B cell (primary cell): ENCODE results near the gene PDGFA. TPM values are rescaled to one million over a fixed set of nuclear protein-coding genes. Genes with fewer than 3 reads are reported as not detected.

Source experiments
- ATAC-seq: fragments of 200-7000 bp; cut with Tn5 transposase; one replicate; pipeline ENCODE4 v1.10.0; 2021; ENCODE audit warnings: low read depth, mild to moderate bottlenecking, moderate number of reproducible peaks, moderate library complexity
- CTCF ChIA-PET: fragments of 350-600 bp; sonication (Branson Sonifier 250); formaldehyde crosslinking; loops from one replicate; lab custom pipeline; 2021; ENCODE audit warnings: antibody characterized with exemption, inconsistent platforms; lab: Charles Lee
- POLR2A ChIA-PET: fragments of 350-600 bp; sonication (Branson Sonifier 250); formaldehyde crosslinking; loops from one replicate; lab custom pipeline; 2021; ENCODE audit warnings: antibody characterized with exemption; lab: Charles Lee
- DNase-seq: peaks from one replicate; pipeline ENCODE4 v3.0.0; 2013
- H2AFZ ChIP-seq: 2 replicates; pipeline ENCODE4 v1.6.1; 2012; ENCODE audit warnings: mild to moderate bottlenecking, low read depth, low read length; ENCODE audit not compliant: insufficient read depth, poor library complexity, severe bottlenecking
- H3K27ac ChIP-seq, 2 donors: 1 replicate in 1 of 2; 2 replicates in 1 of 2; pipeline ENCODE4 v1.5.1; 2012 to 2013; ENCODE audit warnings: low read length in 2 of 2, mild to moderate bottlenecking in 2 of 2, moderate library complexity in 1 of 2
- H3K27me3 ChIP-seq, 4 experiments: fragments of 200-600 bp in 1 of 4; sonication (generic) in 1 of 4; replicated peaks in 1 of 4; 1 replicate in 2 of 4; 2 replicates in 2 of 4; pipeline versions ENCODE4 v1.6.1 to v1.7.0; 2013 to 2016; ENCODE audit warnings: low read length in 3 of 4, mild to moderate bottlenecking in 2 of 4, mixed read lengths in 1 of 4, moderate library complexity in 1 of 4; ENCODE audit not compliant: insufficient read depth in 4 of 4, control insufficient read depth in 3 of 4; ENCODE audit errors: control extremely low read depth in 1 of 4
- H3K36me3 ChIP-seq, 2 experiments: replicated peaks in 1 of 2; 1 replicate in 1 of 2; 2 replicates in 1 of 2; pipeline versions ENCODE4 v1.6.1 to v1.7.1; 2013; ENCODE audit warnings: low read length in 1 of 2; ENCODE audit not compliant: insufficient read depth in 2 of 2, control insufficient read depth in 1 of 2; ENCODE audit errors: control extremely low read depth in 1 of 2, extremely low read depth in 1 of 2
- H3K4me1 ChIP-seq, 2 donors: fragments of 200-600 bp in 1 of 2; sonication (generic) in 1 of 2; 1 replicate in 1 of 2; 2 replicates in 1 of 2; pipeline versions ENCODE4 v1.5.1 to v1.6.1; 2013 to 2017; ENCODE audit warnings: low read length in 2 of 2; ENCODE audit not compliant: control insufficient read depth in 2 of 2, insufficient read depth in 2 of 2
- H3K4me2 ChIP-seq: replicated peaks from 2 replicates; pipeline ENCODE3; 2012; ENCODE audit warnings: mild to moderate bottlenecking, low read depth, low read length; ENCODE audit not compliant: poor library complexity, severe bottlenecking
- H3K4me3 ChIP-seq, 5 experiments: fragments of 200-600 bp in 1 of 5; sonication (generic) in 1 of 5; 1 replicate in 3 of 5; 2 replicates in 2 of 5; pipeline versions ENCODE4 v1.5.1 to v1.7.0; 2011 to 2016; ENCODE audit warnings: low read length in 4 of 5, mild to moderate bottlenecking in 4 of 5, low read depth in 2 of 5, control low read depth in 1 of 5, moderate library complexity in 1 of 5; ENCODE audit not compliant: insufficient read depth in 1 of 5; ENCODE audit errors: control extremely low read depth in 1 of 5, extremely low read depth in 1 of 5
- H3K79me2 ChIP-seq: fragments of 200-600 bp; sonication (generic); one replicate; pipeline ENCODE4 v1.6.0; 2016; ENCODE audit warnings: low read length; ENCODE audit not compliant: control insufficient read depth, insufficient read depth
- H3K9ac ChIP-seq: fragments of 200-600 bp; sonication (generic); 2 replicates; pipeline ENCODE4 v1.6.1; 2017; ENCODE audit warnings: mild to moderate bottlenecking, low read length, moderate library complexity
- H3K9me3 ChIP-seq, 3 donors: one replicate each; pipeline versions ENCODE4 v1.6.1 to v1.7.1; 2013; ENCODE audit warnings: low read length in 2 of 3; ENCODE audit not compliant: control insufficient read depth in 2 of 3, insufficient read depth in 1 of 3; ENCODE audit errors: control extremely low read depth in 1 of 3
- H4K20me1 ChIP-seq: 2 replicates; pipeline ENCODE4 v1.6.0; 2012; ENCODE audit warnings: mild to moderate bottlenecking, low read length; ENCODE audit not compliant: insufficient read depth, control insufficient read depth, poor library complexity, severe bottlenecking
- H3K27ac Mint-ChIP-seq: one replicate; pipeline ENCODE4 v1.8.0; 2021; ENCODE audit warnings: mixed read lengths
- H3K27me3 Mint-ChIP-seq: one replicate; pipeline ENCODE4 v1.8.0; 2021; ENCODE audit warnings: mixed read lengths
- H3K4me1 Mint-ChIP-seq: one replicate; pipeline ENCODE4 v1.8.0; 2021; ENCODE audit warnings: mixed read lengths
- H3K4me3 Mint-ChIP-seq: one replicate; pipeline ENCODE4 v1.8.0; 2021; ENCODE audit warnings: mixed read lengths
- H3K9me3 Mint-ChIP-seq: one replicate; pipeline ENCODE4 v1.8.0; 2022; ENCODE audit warnings: mixed read lengths; ENCODE audit not compliant: insufficient read depth
- EZH2 ChIP-seq: IDR thresholded peaks from 2 replicates; pipeline ENCODE4 v1.6.1; 2012; ENCODE audit warnings: borderline replicate concordance, low read depth, mild to moderate bottlenecking, moderate library complexity, low read length; ENCODE audit not compliant: insufficient read depth, poor library complexity, severe bottlenecking
- whole genome bisulfite sequencing: methylation state at CpG from one replicate; pipeline ENCODE4 v1.1.5; 2013; ENCODE audit warnings: missing lambda C conversion rate; ENCODE audit not compliant: insufficient coverage; 5-methylcytosine and 5-hydroxymethylcytosine counted together
- intact Hi-C: fragments of 100-400 bp; cut with micrococcal nuclease; formaldehyde crosslinking; loops from one replicate; pipeline ENCODE4 v1.10.0; 2022
- polyA plus RNA-seq: library from polyadenylated mRNA; depleted of rRNA; stranded (reverse); fragments of >200 nt; gene quantifications from 2 replicates; pipeline ENCODE4 v1.2.3, GENCODE V29; 2012
- total RNA-seq, 2 donors: library from RNA; stranded (reverse); fragments of 120-200 nt in 1 of 2; gene quantifications; 1 replicate in 1 of 2; 2 replicates in 1 of 2; pipeline versions ENCODE4 v1.2.3 to v1.2.4, GENCODE V29; 2013 to 2022
- TF ChIP-seq, protein P1 (sequence below): fragments of 200-600 bp; IDR thresholded peaks from one replicate; pipeline ENCODE4 v1.8.0; 2022; ENCODE audit warnings: antibody characterized with exemption, mild to moderate bottlenecking

Gene PDGFA
- total and polyA plus RNA-seq, 2 donors (not counting 1 experiment from before 2014, with no cell fraction given), result 0.36 to 1.5 TPM

DNA sequence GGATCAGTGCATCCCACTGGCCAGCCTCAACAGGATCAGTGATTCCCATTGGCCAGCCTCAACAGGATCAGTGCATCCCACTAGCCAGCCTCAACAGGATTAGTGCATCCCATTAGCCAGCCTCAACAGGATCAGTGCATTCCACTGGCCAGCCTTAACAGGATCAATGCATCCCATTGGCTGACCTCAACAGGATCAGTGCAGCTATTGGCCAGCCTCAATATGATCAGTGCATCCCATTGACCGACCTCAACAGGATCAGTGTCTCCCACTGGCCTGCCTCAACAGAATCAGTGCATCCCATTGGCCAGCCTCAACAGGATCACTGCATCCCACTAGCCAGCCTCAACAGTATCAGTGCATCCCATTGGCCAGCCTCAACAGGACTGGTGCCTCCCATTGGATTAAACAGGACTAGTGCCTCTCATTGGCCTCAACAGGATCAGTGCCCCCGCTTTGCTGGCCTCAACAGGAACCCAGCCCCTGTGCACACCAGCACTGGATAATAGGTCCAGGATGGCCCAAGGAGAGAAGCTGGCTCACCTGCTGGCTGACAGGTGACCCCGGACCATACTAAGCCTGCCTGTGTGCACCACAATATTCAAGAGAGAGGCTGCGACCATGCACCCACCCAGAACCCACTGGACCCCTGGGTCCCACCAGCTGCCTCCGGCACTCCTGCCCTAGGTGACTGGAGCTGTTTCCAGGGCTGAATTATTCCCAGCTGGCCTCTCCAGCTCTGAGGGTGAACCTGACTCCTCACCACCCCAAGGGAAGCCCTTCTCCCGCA, 59.9 kb downstream of the PDGFA start:
- Mint-ChIP-seq H3K27me3 (peaks cover 3% of the 10 kb centered on the region), H3K9me3 (no peaks in the 10 kb centered on the region), H3K4me1 (no peaks in the 10 kb centered on the region), H3K4me3 (no peak overlapping the region), H3K27ac (no peak overlapping the region)
- H2AFZ ChIP-seq, result no peak overlapping the region
- peaks cover 0 to 3% (median 0%) of the 10 kb centered on the region in 4 experiments for H3K27me3 ChIP-seq
- H3K27ac ChIP-seq, result no peak overlapping the region
- no peaks in the 10 kb centered on the region for H3K79me2 ChIP-seq
- no peak for TF ChIP-seq EZH2
- TF ChIP-seq, protein P1, sequence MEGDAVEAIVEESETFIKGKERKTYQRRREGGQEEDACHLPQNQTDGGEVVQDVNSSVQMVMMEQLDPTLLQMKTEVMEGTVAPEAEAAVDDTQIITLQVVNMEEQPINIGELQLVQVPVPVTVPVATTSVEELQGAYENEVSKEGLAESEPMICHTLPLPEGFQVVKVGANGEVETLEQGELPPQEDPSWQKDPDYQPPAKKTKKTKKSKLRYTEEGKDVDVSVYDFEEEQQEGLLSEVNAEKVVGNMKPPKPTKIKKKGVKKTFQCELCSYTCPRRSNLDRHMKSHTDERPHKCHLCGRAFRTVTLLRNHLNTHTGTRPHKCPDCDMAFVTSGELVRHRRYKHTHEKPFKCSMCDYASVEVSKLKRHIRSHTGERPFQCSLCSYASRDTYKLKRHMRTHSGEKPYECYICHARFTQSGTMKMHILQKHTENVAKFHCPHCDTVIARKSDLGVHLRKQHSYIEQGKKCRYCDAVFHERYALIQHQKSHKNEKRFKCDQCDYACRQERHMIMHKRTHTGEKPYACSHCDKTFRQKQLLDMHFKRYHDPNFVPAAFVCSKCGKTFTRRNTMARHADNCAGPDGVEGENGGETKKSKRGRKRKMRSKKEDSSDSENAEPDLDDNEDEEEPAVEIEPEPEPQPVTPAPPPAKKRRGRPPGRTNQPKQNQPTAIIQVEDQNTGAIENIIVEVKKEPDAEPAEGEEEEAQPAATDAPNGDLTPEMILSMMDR, result no peak
- no peak for DNase-seq
- intact Hi-C loops, result no loop called here
- no peak overlapping the region for H3K4me3 ChIP-seq
- POLR2A ChIA-PET, result no interaction called here
- CTCF ChIA-PET, result interaction anchor here (1.0 kb wide), 1 partner anchor 41 kb away, joined by 3 read pairs; no protein-coding TSS in a partner anchor
- H3K9ac ChIP-seq, result no peak overlapping the region
- H4K20me1 ChIP-seq, result no peaks in the 10 kb centered on the region
- H3K4me2 ChIP-seq, result no peak overlapping the region
- no peaks in the 10 kb centered on the region for H3K4me1 ChIP-seq
- H3K36me3 ChIP-seq, result no peaks in the 10 kb centered on the region
- no peak for ATAC-seq
- peaks cover 0 to 3% (median 0%) of the 10 kb centered on the region in 3 donors for H3K9me3 ChIP-seq
- WGBS, result 98% methylated on average over 6 of the region's 6 CpGs
